Hepatocyte (in vitro differentiated cells): ENCODE data around the gene TYMS. TPM values are rescaled to one million over a fixed set of nuclear protein-coding genes. Genes with fewer than 3 reads are reported as not detected.

Experiments
- DNase-seq: peaks from one replicate; pipeline ENCODE4 v3.0.0-alpha.2; 2016; ENCODE audit warnings: low spot score
- H2AFZ ChIP-seq: fragments of 200-600 bp; sonication (generic); 2 replicates; pipeline ENCODE4 v1.6.0; 2016; ENCODE audit warnings: antibody characterized with exemption, mild to moderate bottlenecking
- H3K27ac ChIP-seq: fragments of 200-600 bp; sonication (generic); 2 replicates; pipeline ENCODE4 v1.5.1; 2016; ENCODE audit warnings: mild to moderate bottlenecking
- H3K27me3 ChIP-seq: fragments of 200-600 bp; sonication (generic); 2 replicates; pipeline ENCODE4 v1.6.1; 2016
- H3K36me3 ChIP-seq: fragments of 200-600 bp; sonication (generic); replicated peaks from 2 replicates; pipeline ENCODE4 v1.5.1; 2016; ENCODE audit warnings: low read depth; ENCODE audit not compliant: insufficient read depth
- H3K4me1 ChIP-seq: fragments of 200-600 bp; sonication (generic); 2 replicates; pipeline ENCODE4 v1.5.1; 2016; ENCODE audit warnings: mild to moderate bottlenecking, moderate library complexity; ENCODE audit not compliant: insufficient read depth
- H3K4me2 ChIP-seq: fragments of 200-600 bp; sonication (generic); 2 replicates; pipeline ENCODE4 v1.6.0; 2016
- H3K4me3 ChIP-seq: fragments of 200-600 bp; sonication (generic); 2 replicates; pipeline ENCODE4 v1.5.1; 2016; ENCODE audit warnings: mild to moderate bottlenecking
- H3K79me2 ChIP-seq: fragments of 200-600 bp; sonication (generic); 2 replicates; pipeline ENCODE4 v1.6.0; 2017; ENCODE audit warnings: mild to moderate bottlenecking
- H3K9me2 ChIP-seq: fragments of 200-600 bp; sonication (generic); replicated peaks from 2 replicates; pipeline ENCODE4 v1.6.0; 2017; ENCODE audit warnings: mild to moderate bottlenecking; ENCODE audit not compliant: insufficient read depth
- H3K9me3 ChIP-seq: fragments of 200-600 bp; sonication (generic); 2 replicates; pipeline ENCODE4 v1.5.1; 2016; ENCODE audit warnings: low read depth, mild to moderate bottlenecking
- H4K20me1 ChIP-seq: fragments of 200-600 bp; sonication (generic); 2 replicates; pipeline ENCODE4 v1.6.0; 2016; ENCODE audit warnings: mild to moderate bottlenecking; ENCODE audit not compliant: insufficient read depth, poor library complexity, severe bottlenecking
- EZH2 ChIP-seq: fragments of 200-600 bp; sonication (generic); IDR thresholded peaks from 2 replicates; pipeline ENCODE4 v1.6.1; 2016; ENCODE audit warnings: antibody characterized with exemption, mild to moderate bottlenecking, borderline replicate concordance
- EZH2phosphoT487 ChIP-seq: fragments of 200-600 bp; sonication (generic); IDR thresholded peaks from one replicate; pipeline ENCODE4 v1.6.1; 2018; ENCODE audit warnings: antibody characterized with exemption, mild to moderate bottlenecking, low read depth, moderate library complexity; ENCODE audit not compliant: unreplicated experiment, severe bottlenecking
- WGBS: methylation state at CpG from one replicate; pipeline ENCODE4 v1.1.6; 2016; ENCODE audit warnings: low lambda C conversion rate; ENCODE audit errors: missing lambda C conversion rate; 5-methylcytosine and 5-hydroxymethylcytosine counted together
- polyA plus RNA-seq: library from polyadenylated mRNA; unstranded; fragments of >200 nt; fragmentation: Nextera tagmentation; extraction: Ambion mirVana; gene quantifications from 2 replicates; pipeline ENCODE4 v1.2.1, GENCODE V29; 2016
- total RNA-seq: library from RNA; depleted of rRNA; stranded (reverse); fragments of >200 nt; gene quantifications from 2 replicates; pipeline ENCODE4 v1.2.3, GENCODE V29; 2014
- TF ChIP-seq, protein P1 (sequence below): fragments of 200-600 bp; sonication (generic); IDR thresholded peaks from 2 replicates; pipeline ENCODE4 v1.5.1; 2016; ENCODE audit warnings: antibody characterized with exemption, mild to moderate bottlenecking; ENCODE audit not compliant: poor library complexity

Gene TYMS
- total and polyA plus RNA-seq, 2 experiments from 2014 or later, result 15.1 to 39.8 TPM

DNA sequence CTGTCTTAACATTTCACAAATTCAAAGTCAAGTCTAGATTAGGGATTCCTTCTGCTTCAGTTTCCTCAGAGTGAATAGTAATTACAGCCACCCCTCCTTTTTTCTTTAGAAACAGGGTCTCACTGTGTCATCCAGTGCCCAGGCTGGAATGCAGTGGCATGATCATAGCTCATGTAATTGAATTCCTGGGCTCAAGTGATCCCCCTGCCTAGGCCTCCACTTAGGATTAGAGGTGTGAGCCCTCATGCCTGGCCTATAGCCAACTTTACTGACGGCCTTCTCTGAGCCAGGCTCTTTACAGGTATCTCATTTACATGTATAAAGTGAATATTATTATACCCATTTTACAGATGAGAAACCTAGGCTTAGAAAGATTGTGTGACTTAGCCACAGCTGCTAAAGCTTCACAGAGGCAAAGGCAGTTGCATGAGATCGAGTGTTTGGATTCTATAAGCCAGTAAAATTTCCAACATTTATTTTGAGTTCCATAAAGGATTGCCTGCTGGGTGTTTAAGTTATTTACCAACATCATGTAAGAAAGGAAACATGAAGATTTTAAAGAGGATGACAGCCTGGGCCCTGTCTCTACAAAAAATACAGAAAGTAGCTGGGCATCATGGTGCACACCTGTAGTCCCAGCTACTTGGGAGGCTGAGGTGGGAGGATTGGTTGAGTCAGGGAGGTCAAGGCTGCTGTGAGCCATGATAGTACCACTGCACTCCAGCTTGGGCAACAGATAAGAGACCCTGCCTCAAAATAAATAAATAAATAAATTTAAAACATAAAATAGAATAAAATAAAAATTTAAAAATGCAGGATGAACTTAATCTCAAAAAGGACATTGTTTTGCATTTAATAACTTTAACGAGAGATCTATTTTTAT, 53.2 kb downstream of the TYMS start:
- WGBS, result 82% methylated on average over 3 of the region's 3 CpGs
- H3K4me2 ChIP-seq, result peak overlapping the region; percentile 83
- no peak overlapping the region for H2AFZ ChIP-seq
- H3K79me2 ChIP-seq, result peaks cover 50% of the 10 kb centered on the region
- peaks cover 13% of the 10 kb centered on the region for H3K4me1 ChIP-seq
- H4K20me1 ChIP-seq, result peaks cover 3% of the 10 kb centered on the region
- peak overlapping the region; percentile 83 for H3K27ac ChIP-seq
- TF ChIP-seq, protein P1, sequence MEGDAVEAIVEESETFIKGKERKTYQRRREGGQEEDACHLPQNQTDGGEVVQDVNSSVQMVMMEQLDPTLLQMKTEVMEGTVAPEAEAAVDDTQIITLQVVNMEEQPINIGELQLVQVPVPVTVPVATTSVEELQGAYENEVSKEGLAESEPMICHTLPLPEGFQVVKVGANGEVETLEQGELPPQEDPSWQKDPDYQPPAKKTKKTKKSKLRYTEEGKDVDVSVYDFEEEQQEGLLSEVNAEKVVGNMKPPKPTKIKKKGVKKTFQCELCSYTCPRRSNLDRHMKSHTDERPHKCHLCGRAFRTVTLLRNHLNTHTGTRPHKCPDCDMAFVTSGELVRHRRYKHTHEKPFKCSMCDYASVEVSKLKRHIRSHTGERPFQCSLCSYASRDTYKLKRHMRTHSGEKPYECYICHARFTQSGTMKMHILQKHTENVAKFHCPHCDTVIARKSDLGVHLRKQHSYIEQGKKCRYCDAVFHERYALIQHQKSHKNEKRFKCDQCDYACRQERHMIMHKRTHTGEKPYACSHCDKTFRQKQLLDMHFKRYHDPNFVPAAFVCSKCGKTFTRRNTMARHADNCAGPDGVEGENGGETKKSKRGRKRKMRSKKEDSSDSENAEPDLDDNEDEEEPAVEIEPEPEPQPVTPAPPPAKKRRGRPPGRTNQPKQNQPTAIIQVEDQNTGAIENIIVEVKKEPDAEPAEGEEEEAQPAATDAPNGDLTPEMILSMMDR, result no peak
- TF ChIP-seq EZH2phosphoT487 (no peak), EZH2 (no peak)
- DNase-seq, result no peak
- H3K9me2 ChIP-seq, result no peaks in the 10 kb centered on the region
- no peaks in the 10 kb centered on the region for H3K27me3 ChIP-seq
- no peaks in the 10 kb centered on the region for H3K9me3 ChIP-seq
- H3K4me3 ChIP-seq, result peak overlapping the region; percentile 68
- H3K36me3 ChIP-seq, result no peaks in the 10 kb centered on the region

DNA sequence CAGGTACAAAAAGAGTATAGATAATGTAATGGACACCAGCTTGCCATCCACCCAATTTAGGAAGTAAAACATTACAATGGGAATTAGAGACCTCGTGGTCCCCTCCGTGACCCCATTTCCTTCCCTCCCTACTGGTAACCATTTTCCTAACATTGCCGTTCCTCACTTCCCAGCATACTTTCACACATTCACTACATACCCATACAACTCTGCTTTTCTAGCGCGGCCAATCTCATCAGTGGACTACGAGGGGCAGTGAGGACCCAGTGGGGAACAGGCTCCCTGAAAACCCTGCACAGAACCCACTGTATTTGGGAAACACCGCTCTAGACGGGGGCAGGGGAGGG, 53.8 kb downstream of the TYMS start:
- Histone ChIP-seq H3K9me3 (no peaks in the 10 kb centered on the region), H2AFZ (peak overlapping the region; percentile 92), H4K20me1 (peaks cover 3% of the 10 kb centered on the region), H3K4me2 (peak overlapping the region; percentile 83), H3K4me3 (peak overlapping the region; percentile 68), H3K27ac (peak overlapping the region; percentile 83), H3K27me3 (no peaks in the 10 kb centered on the region), H3K9me2 (no peaks in the 10 kb centered on the region), H3K79me2 (peaks cover 45% of the 10 kb centered on the region), H3K4me1 (peaks cover 13% of the 10 kb centered on the region), H3K36me3 (no peaks in the 10 kb centered on the region)
- no peak for DNase-seq
- TF ChIP-seq EZH2 (no peak), EZH2phosphoT487 (no peak)
- TF ChIP-seq, protein P1, result no peak
- 22% methylated on average over 8 of the region's 8 CpGs for WGBS

DNA sequence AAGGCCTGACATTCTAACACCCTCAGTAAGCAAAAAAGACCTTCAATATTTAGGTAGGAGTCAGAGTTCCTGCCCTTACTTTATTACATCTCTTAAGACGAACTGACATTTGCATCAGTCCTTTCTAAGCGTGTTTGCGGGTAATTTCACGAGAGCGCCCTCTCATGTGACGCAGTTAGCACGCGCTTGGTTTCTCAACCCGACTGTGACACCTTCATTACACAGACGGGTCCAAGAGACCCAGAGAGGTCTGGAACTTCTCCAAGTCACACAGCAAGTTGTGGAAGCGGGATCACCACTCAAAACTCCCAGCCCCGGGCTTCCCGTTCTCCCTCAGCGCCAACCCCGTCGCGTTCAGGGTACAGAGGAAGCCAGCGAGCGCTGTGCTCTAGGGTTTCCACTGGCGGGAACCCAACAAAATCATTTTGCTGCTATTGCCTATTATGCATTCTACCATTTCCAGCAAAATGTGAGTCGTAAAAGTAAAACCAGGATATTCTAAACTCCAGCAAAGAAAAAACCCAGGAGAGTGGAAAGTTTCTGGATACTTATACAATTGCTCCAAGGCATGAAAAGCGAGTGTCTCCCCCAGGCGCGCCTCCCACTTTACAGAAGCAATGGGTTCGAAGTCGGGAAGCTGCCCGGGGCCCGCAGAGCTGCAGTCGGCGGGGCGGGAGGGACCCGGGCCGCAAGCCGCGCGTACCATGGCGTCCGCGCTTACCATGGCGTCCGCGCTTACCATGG, 54.4 kb downstream of the TYMS start:
- Histone ChIP-seq H3K79me2 (peaks cover 40% of the 10 kb centered on the region), H4K20me1 (peaks cover 3% of the 10 kb centered on the region), H3K27ac (peak overlapping the region; percentile 83), H3K9me2 (no peaks in the 10 kb centered on the region), H3K9me3 (no peaks in the 10 kb centered on the region), H3K4me1 (peaks cover 13% of the 10 kb centered on the region), H3K27me3 (no peaks in the 10 kb centered on the region), H3K4me3 (peak overlapping the region; percentile 68), H2AFZ (peak overlapping the region; percentile 92), H3K4me2 (peak overlapping the region; percentile 83), H3K36me3 (no peaks in the 10 kb centered on the region)
- no peak for TF ChIP-seq EZH2phosphoT487
- TF ChIP-seq, protein P1, result peak; percentile 6
- peak; percentile 87 for DNase-seq
- 1% methylated on average over 38 of the region's 42 CpGs for WGBS
